SKM-1 treated with dmso at 0.1 percent for 144 hours (cell line): ENCODE results near the gene GREB1L.

ENCODE experiments used
- DNase-seq: peaks from one replicate; lab custom pipeline; 2025; ENCODE audit not compliant: unreplicated experiment; lab: John Stamatoyannopoulos, UW

Gene GREB1L

GRCh38 chr18:21548647-21549046, 306.6 kb downstream of the GREB1L start:
- no peak for DNase-seq

GRCh38 chr18:21550510-21550970, 308.5 kb downstream of the GREB1L start:
- no peak for DNase-seq

GRCh38 chr18:21557607-21558253, 315.7 kb downstream of the GREB1L start:
- no peak for DNase-seq

- DNase-seq: no peak
These were observed 317.2 kb downstream of the GREB1L start for GRCh38 chr18:21559195-21559594.

- no peak for DNase-seq
These were observed 329.7 kb downstream of the GREB1L start for GRCh38 chr18:21571772-21572171.
